Endodermal cell (in vitro differentiated cells): ENCODE results near the gene NMT2. TPM values are rescaled to one million over a fixed set of nuclear protein-coding genes. Genes with fewer than 3 reads are reported as not detected.

Experiments used
- DNase-seq: peaks from one replicate; pipeline ENCODE4 v3.0.0-alpha.2; 2017
- H3K27ac ChIP-seq: 2 replicates; pipeline ENCODE4 v1.5.1; 2013; ENCODE audit warnings: mild to moderate bottlenecking, low read depth, low read length, moderate library complexity
- H3K27me3 ChIP-seq: 2 replicates; pipeline ENCODE4 v1.6.1; 2013; ENCODE audit warnings: mild to moderate bottlenecking, low read length, moderate library complexity; ENCODE audit not compliant: insufficient read depth, control insufficient read depth, poor library complexity, severe bottlenecking
- H3K36me3 ChIP-seq: 2 replicates; pipeline ENCODE4 v1.7.0; 2013; ENCODE audit warnings: mild to moderate bottlenecking, low read length, moderate library complexity; ENCODE audit not compliant: control insufficient read depth, insufficient read depth
- H3K4me1 ChIP-seq: one replicate; pipeline ENCODE4 v1.7.0; 2013; ENCODE audit warnings: low read length; ENCODE audit not compliant: control insufficient read depth, insufficient read depth
- H3K4me3 ChIP-seq: 2 replicates; pipeline ENCODE4 v1.5.1; 2013; ENCODE audit warnings: mild to moderate bottlenecking, low read length, moderate library complexity
- H3K9ac ChIP-seq: 2 replicates; pipeline ENCODE4 v1.6.1; 2013; ENCODE audit warnings: mild to moderate bottlenecking, low read length, moderate library complexity; ENCODE audit not compliant: poor library complexity, severe bottlenecking; ENCODE audit errors: extremely low read depth
- H3K9me3 ChIP-seq: 2 replicates; pipeline ENCODE4 v1.6.1; 2013; ENCODE audit warnings: mild to moderate bottlenecking, low read length, moderate library complexity; ENCODE audit not compliant: control insufficient read depth
- H3K27ac Mint-ChIP-seq: 2 replicates; pipeline ENCODE4 v1.8.0; 2020; ENCODE audit warnings: mixed read lengths
- H3K27me3 Mint-ChIP-seq: 2 replicates; pipeline ENCODE4 v1.8.0; 2021; ENCODE audit warnings: mild to moderate bottlenecking, mixed read lengths; ENCODE audit not compliant: insufficient read depth
- H3K36me3 Mint-ChIP-seq: 2 replicates; pipeline ENCODE4 v1.8.0; 2020; ENCODE audit warnings: low read depth, mixed read lengths
- H3K4me1 Mint-ChIP-seq: 2 replicates; pipeline ENCODE4 v1.8.0; 2020; ENCODE audit warnings: mixed read lengths
- H3K4me3 Mint-ChIP-seq: 2 replicates; pipeline ENCODE4 v1.8.0; 2020; ENCODE audit warnings: mild to moderate bottlenecking, moderate library complexity, mixed read lengths
- H3K9me3 Mint-ChIP-seq: 2 replicates; pipeline ENCODE4 v1.8.0; 2020; ENCODE audit warnings: mild to moderate bottlenecking, mixed read lengths
- WGBS, 2 experiments: methylation state at CpG; one replicate each; pipeline versions ENCODE4 v1.1.5 to v1.1.7; 2013; ENCODE audit warnings: missing lambda C conversion rate in 2 of 2, mixed read lengths in 1 of 2; ENCODE audit not compliant: insufficient coverage in 1 of 2, insufficient read length in 1 of 2; 5-methylcytosine and 5-hydroxymethylcytosine counted together
- total RNA-seq, 2 donors: library from RNA; stranded (reverse); fragmentation: NEBNext Ultra II Directional in 1 of 2; extraction: Animal tissue kit (Norgen Biotek cat#: 25700) in 1 of 2; gene quantifications; 2 replicates in 1 of 2; 3 replicates in 1 of 2; pipeline ENCODE4 v1.2.1, GENCODE V29; 2021
- TF ChIP-seq, protein P1 (sequence below): fragments of 200-600 bp; sonication (generic); conservative IDR thresholded peaks from 2 replicates; pipeline ENCODE4 v1.5.0; 2021; ENCODE audit warnings: antibody characterized with exemption, mild to moderate bottlenecking

The NMT2 gene
- total RNA-seq, 2 donors from 2014 or later, result 21.7 to 21.9 TPM

DNA sequence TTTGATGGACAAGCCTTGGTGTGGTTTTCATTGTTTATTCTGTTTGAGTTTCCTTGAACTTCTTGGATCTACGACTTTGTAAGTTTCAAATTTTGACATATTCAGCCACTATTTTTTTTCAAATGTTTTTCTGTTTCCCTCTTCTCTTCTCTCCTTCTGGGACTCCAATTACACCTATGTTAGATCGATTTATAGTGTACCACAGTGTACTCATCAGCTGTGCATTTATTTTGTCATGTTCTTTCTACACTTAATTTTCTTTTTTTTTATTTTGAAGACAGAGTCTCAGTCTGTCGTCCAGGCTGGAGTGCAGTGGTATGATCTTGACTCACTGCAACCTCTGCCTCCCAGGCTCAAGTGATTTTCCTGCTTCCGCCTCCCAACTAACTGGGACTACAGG lies 108.6 kb downstream of the NMT2 start:
- no peak for DNase-seq
- no peak overlapping the region for H3K27ac ChIP-seq
- TF ChIP-seq, protein P1, sequence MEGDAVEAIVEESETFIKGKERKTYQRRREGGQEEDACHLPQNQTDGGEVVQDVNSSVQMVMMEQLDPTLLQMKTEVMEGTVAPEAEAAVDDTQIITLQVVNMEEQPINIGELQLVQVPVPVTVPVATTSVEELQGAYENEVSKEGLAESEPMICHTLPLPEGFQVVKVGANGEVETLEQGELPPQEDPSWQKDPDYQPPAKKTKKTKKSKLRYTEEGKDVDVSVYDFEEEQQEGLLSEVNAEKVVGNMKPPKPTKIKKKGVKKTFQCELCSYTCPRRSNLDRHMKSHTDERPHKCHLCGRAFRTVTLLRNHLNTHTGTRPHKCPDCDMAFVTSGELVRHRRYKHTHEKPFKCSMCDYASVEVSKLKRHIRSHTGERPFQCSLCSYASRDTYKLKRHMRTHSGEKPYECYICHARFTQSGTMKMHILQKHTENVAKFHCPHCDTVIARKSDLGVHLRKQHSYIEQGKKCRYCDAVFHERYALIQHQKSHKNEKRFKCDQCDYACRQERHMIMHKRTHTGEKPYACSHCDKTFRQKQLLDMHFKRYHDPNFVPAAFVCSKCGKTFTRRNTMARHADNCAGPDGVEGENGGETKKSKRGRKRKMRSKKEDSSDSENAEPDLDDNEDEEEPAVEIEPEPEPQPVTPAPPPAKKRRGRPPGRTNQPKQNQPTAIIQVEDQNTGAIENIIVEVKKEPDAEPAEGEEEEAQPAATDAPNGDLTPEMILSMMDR, result no peak
- Mint-ChIP-seq H3K27me3 (peaks cover 2% of the 10 kb centered on the region), H3K9me3 (peaks cover 20% of the 10 kb centered on the region), H3K4me1 (no peaks in the 10 kb centered on the region), H3K36me3 (peaks cover 2% of the 10 kb centered on the region), H3K27ac (no peak overlapping the region), H3K4me3 (no peak overlapping the region)
- H3K9me3 ChIP-seq, result peaks cover 20% of the 10 kb centered on the region
- no peaks in the 10 kb centered on the region for H3K36me3 ChIP-seq
- H3K9ac ChIP-seq, result no peak overlapping the region
- no peaks in the 10 kb centered on the region for H3K27me3 ChIP-seq
- 96% methylated on average over 4 of the region's 4 CpGs for WGBS, 2 experiments
- H3K4me3 ChIP-seq, result no peak overlapping the region
- H3K4me1 ChIP-seq, result no peaks in the 10 kb centered on the region

DNA sequence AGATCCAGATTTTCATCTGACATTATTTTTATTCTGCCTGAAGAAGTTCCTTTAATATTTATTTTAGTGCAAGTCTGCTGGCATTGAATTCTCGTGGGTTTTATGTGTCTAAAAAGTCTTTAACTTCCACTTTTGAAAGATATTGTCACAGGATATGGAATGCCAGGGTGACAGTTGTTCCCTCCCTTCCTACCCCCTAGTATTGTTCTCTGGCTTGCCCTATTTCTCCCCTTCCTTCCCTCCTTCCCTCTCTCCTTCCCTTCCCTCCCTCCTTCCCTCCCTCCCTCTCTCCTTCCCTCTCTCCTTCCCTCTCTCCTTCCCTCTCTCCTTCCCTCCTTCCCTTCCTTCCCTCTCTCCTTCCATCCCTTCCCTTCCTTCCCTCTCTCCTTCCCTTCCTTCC lies 109.8 kb downstream of the NMT2 start:
- DNase-seq, result no peak
- peaks cover 17% of the 10 kb centered on the region for H3K9me3 Mint-ChIP-seq
- no peak overlapping the region for H3K4me3 Mint-ChIP-seq
- Histone ChIP-seq H3K9me3 (peaks cover 19% of the 10 kb centered on the region), H3K9ac (no peak overlapping the region), H3K4me3 (no peak overlapping the region), H3K4me1 (no peaks in the 10 kb centered on the region), H3K27ac (no peak overlapping the region), H3K36me3 (no peaks in the 10 kb centered on the region), H3K27me3 (no peaks in the 10 kb centered on the region)
- H3K27ac Mint-ChIP-seq, result no peak overlapping the region
- H3K4me1 Mint-ChIP-seq, result no peaks in the 10 kb centered on the region
- TF ChIP-seq, protein P1, result no peak
- H3K27me3 Mint-ChIP-seq, result peaks cover 2% of the 10 kb centered on the region
- peaks cover 2% of the 10 kb centered on the region for H3K36me3 Mint-ChIP-seq
- 83% methylated on average over 1 of the region's 1 CpG; no CpG with 5 or more reads in 1 of the 2 experiments for whole genome bisulfite sequencing, 2 experiments

Other genes starting within 250 kb of the NMT2 start
- 1 to 10 TPM; 5.2 to 10.0 TPM for gene DCLRE1C, start 214.6 kb downstream of the NMT2 start, total RNA-seq
- under 1 TPM in 1 of 2 donors, not detected in 1; 0.46 TPM for gene MEIG1, start 209.3 kb downstream of the NMT2 start, total RNA-seq
- not detected for gene OLAH, start 124.8 kb downstream of the NMT2 start, total RNA-seq
- gene ACBD7, start 79.9 kb downstream of the NMT2 start, total RNA-seq, result 1 to 10 TPM; 3.7 to 8.5 TPM
- gene RPP38, start 71.3 kb downstream of the NMT2 start, total RNA-seq, result 10 to 100 TPM; 23.6 to 24.8 TPM
- gene FAM171A1, start 202.6 kb upstream of the NMT2 start, total RNA-seq, result 10 to 100 TPM; 36.5 to 39.0 TPM